GM12872 (cell line): ENCODE measurements around the gene MXRA8.

ENCODE experiments used
- CTCF ChIP-seq: IDR thresholded peaks from 3 replicates; pipeline ENCODE4 v1.5.1; 2011; ENCODE audit warnings: low read depth, mild to moderate bottlenecking, low read length, moderate library complexity; ENCODE audit not compliant: insufficient read depth

The MXRA8 gene

GRCh38 chr1:1326075-1326605, 32.2 kb downstream of the MXRA8 start:
- TF ChIP-seq CTCF, result no peak

GRCh38 chr1:1325288-1326074, 32.9 kb downstream of the MXRA8 start:
- TF ChIP-seq CTCF, result no peak

- no peak for TF ChIP-seq CTCF
Observed at GRCh38 chr1:1324524-1325287, 33.6 kb downstream of the MXRA8 start, which contains the start of the genes CPTP and INTS11. CPTP (plus strand) TSS chr1:1324802; CDS start chr1:1326911, 2,109 bp downstream. INTS11 (minus strand) TSS chr1:1324660; CDS start chr1:1324608, 52 bp downstream.

GRCh38 chr1:1324084-1324523, 34.3 kb downstream of the MXRA8 start:
- no peak for TF ChIP-seq CTCF

DNA sequence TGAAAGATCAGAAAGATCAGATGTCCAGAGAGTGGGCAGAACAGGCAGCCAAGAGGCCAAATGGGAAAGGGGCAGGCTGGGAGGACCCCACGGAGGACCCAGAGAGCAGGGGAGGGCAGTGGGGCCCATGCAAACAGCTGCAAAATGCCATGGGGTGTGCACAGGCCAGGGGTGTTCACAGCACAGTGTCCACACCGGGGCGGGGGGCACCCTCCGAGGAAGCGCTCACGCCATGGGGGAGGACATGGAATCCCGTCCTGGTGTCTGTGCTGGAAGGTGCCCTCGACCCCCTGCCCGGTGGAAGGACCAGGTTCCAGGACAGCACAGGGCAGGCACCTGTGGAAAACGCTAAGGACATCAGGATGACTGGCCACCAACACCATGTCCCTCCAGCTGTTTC, 35.4 kb downstream of the MXRA8 start:
- TF ChIP-seq CTCF, result no peak

- TF ChIP-seq CTCF, result no peak
Observed at GRCh38 chr1:1322418-1322817, 35.9 kb downstream of the MXRA8 start.

GRCh38 chr1:1321477-1321876, 36.9 kb downstream of the MXRA8 start:
- TF ChIP-seq CTCF, result no peak
